Lower leg skin (tissue), 4 donors: ENCODE measurements around the gene HK3. TPM values are rescaled to one million over a fixed set of nuclear protein-coding genes. Genes with fewer than 3 reads are reported as not detected.
A peak's percentile ranks its signal among the peaks of the same experiment; 100 is the strongest.

Source experiments
- DNase-seq, 2 donors: peaks; one replicate each; pipeline ENCODE4 v3.0.0-alpha.2; 2019; ENCODE audit warnings: low spot score in 2 of 2
- H3K4me3 ChIP-seq: fragments of 200-600 bp; sonication (generic); 2 replicates; pipeline ENCODE4 v1.5.1; 2017; ENCODE audit warnings: mild to moderate bottlenecking, low read depth; ENCODE audit not compliant: poor library complexity, severe bottlenecking
- CTCF ChIP-seq, 3 donors: fragments of 450-650 bp; IDR thresholded peaks; one replicate each; pipeline ENCODE4 v1.5.1; 2016; ENCODE audit warnings: antibody characterized with exemption in 3 of 3, mild to moderate bottlenecking in 3 of 3, moderate library complexity in 2 of 3
- POLR2A ChIP-seq, 2 donors: fragments of 450-650 bp; IDR thresholded peaks; one replicate each; pipeline ENCODE4 v1.6.1; 2016 to 2017; ENCODE audit warnings: antibody characterized with exemption in 2 of 2, mild to moderate bottlenecking in 1 of 2, moderate library complexity in 1 of 2
- WGBS, 2 donors: methylation state at CpG; one replicate each; pipeline ENCODE4 v1.1.5; 2018; 5-methylcytosine and 5-hydroxymethylcytosine counted together
- intact Hi-C: fragments of 100-400 bp; cut with DNase I; formaldehyde crosslinking; loops from one replicate; pipeline ENCODE4 v1.15.0; 2023; ENCODE audit warnings: low total_unique reads
- total RNA-seq, 4 donors: library from RNA; depleted of rRNA; stranded (reverse); fragments of >200 nt; gene quantifications; one replicate each; pipeline ENCODE4 v1.1.0, GENCODE V29; 2016

Gene HK3
- total RNA-seq, 4 donors from 2014 or later, result 0.32 to 1.7 (median 0.76) TPM

GRCh38 chr5:176902102-176902814 is 3.1 kb upstream of the HK3 start:
- TF ChIP-seq POLR2A (IDR thresholded peaks at IDR 0.05) (no peak), CTCF (IDR thresholded peaks at IDR 0.05) (no peak)
- intact Hi-C loops, result no loop called here
- no peak overlapping the region for H3K4me3 ChIP-seq
- 78 to 85% methylated on average over 6 of the region's 6 CpGs for WGBS, 2 donors
- peak in 1 of 2 donors; percentile 70 for DNase-seq

- TF ChIP-seq POLR2A (IDR thresholded peaks at IDR 0.05) (no peak), CTCF (IDR thresholded peaks at IDR 0.05) (no peak)
- intact Hi-C loops, result no loop called here
- WGBS, 2 donors, result 91 to 92% methylated on average over 12 of the region's 12 CpGs
- DNase-seq, result peak in 1 of 2 donors; percentile 76
- H3K4me3 ChIP-seq, result no peak overlapping the region
Measured at GRCh38 chr5:176901260-176902101, 2.3 kb upstream of the HK3 start.

- DNase-seq, result peak in 1 of 2 donors; percentile 57
- H3K4me3 ChIP-seq, result no peak overlapping the region
- TF ChIP-seq CTCF (IDR thresholded peaks at IDR 0.05) (no peak), POLR2A (IDR thresholded peaks at IDR 0.05) (no peak)
- intact Hi-C loops, result no loop called here
- 80 to 83% methylated on average over 7 of the region's 7 CpGs for WGBS, 2 donors
Measured at GRCh38 chr5:176900780-176901204, 1.6 kb upstream of the HK3 start.

- WGBS, 2 donors, result 87 to 92% methylated on average over 4 of the region's 4 CpGs
Measured at GRCh38 chr5:176899946-176900779, 1.0 kb upstream of the HK3 start.

More at GRCh38 chr5:176899946-176900779, 1.0 kb upstream of the HK3 start:
- DNase-seq, result peak in 1 of 2 donors; percentile 37
- intact Hi-C loops, result no loop called here
- H3K4me3 ChIP-seq, result no peak overlapping the region
- TF ChIP-seq POLR2A (IDR thresholded peaks at IDR 0.05) (no peak), CTCF (IDR thresholded peaks at IDR 0.05) (no peak)
